ENCODE measurements around the gene THEM5.
"Not testable (repeated sequence)": the region's sequence is repeated elsewhere in the genome, so short reads cannot be mapped to it uniquely, and the experiment has no call there.

DNA sequence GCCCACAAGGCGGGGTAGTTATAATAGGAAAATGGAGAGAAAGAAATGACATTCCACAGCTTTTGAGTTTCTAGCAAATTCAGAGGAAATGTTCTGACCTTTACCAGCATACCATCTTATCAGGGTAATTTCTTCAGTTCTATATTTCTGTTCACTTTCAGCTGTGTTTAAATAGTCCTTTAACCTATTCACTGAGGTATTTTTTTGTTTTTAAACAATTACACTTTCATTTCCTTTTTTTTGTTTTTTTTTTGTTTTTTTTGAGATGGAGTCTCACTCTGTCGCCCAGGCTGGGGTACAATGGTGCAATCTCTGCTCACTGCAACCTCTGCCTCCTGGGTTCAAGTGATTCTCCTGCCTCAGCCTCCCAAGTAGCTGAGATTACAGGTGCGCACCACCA lies 30.9 kb upstream of the THEM5 start:
- TF ChIP-seq, protein P1, sequence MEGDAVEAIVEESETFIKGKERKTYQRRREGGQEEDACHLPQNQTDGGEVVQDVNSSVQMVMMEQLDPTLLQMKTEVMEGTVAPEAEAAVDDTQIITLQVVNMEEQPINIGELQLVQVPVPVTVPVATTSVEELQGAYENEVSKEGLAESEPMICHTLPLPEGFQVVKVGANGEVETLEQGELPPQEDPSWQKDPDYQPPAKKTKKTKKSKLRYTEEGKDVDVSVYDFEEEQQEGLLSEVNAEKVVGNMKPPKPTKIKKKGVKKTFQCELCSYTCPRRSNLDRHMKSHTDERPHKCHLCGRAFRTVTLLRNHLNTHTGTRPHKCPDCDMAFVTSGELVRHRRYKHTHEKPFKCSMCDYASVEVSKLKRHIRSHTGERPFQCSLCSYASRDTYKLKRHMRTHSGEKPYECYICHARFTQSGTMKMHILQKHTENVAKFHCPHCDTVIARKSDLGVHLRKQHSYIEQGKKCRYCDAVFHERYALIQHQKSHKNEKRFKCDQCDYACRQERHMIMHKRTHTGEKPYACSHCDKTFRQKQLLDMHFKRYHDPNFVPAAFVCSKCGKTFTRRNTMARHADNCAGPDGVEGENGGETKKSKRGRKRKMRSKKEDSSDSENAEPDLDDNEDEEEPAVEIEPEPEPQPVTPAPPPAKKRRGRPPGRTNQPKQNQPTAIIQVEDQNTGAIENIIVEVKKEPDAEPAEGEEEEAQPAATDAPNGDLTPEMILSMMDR (IDR thresholded peaks at IDR 0.05): not testable (repeated sequence)
- TF ChIP-seq POLR2A (IDR thresholded peaks at IDR 0.05): not testable (repeated sequence)
